ENCODE measurements around the gene ZP1. TPM values are rescaled to one million over a fixed set of nuclear protein-coding genes. Genes with fewer than 3 reads are reported as not detected.
A peak's percentile ranks its signal among the peaks of the same experiment; 100 is the strongest.

Gene ZP1
- total and polyA plus RNA-seq, 2 of the 13 experiments (the other 11 are each of a cell fraction or from before 2014, with no cell fraction given), result 0.16 TPM; not detected in 1

GRCh38 chr11:60844045-60844869 lies 23.1 kb upstream of the ZP1 start:
- peak; percentile 53 for ATAC-seq
- in situ Hi-C loops (cut with HindIII; ENCODE audit: extremely low pct_ligation_motif_present, low pct_unique_long_range_greater_than_20kb) (no loop called here), intact Hi-C loops (cut with micrococcal nuclease; ENCODE audit: unreplicated experiment) (loop anchor here (2.0 kb wide), 1 partner anchor 37 kb away; no protein-coding TSS in a partner anchor)
- WGBS (ENCODE audit: low lambda C conversion rate), result 34% methylated on average over 10 of the region's 10 CpGs
- Histone ChIP-seq H3K27me3 (ENCODE audit: control insufficient read depth in 1 of 2, insufficient read depth in 2 of 2, low read length in 2 of 2) (no peaks in the 10 kb centered on the region; a peak in 1 of 5 replicates), H3K36me3 (replicated peaks in 1 of 2; ENCODE audit: control insufficient read depth in 1 of 2, insufficient read depth in 2 of 2, low read length in 2 of 2) (peaks cover 12 to 26% of the 10 kb centered on the region in 2 experiments), H3K9me3 (ENCODE audit: low read length) (no peaks in the 10 kb centered on the region), H2AFZ (ENCODE audit: low read length) (no peak overlapping the region), H3K9ac (ENCODE audit: insufficient read depth, low read depth, low read length) (peak overlapping the region; percentile 86), H3K4me1 (ENCODE audit: insufficient read depth, low read length) (peaks cover 41% of the 10 kb centered on the region), H3K27ac (ENCODE audit: extremely low read length, insufficient read depth, low read length) (peak overlapping the region; percentile 68), H4K20me1 (ENCODE audit: insufficient read depth, low read length) (peaks cover 13% of the 10 kb centered on the region; the same call in 1 of the 2 replicates), H3K79me2 (ENCODE audit: insufficient read depth, low read length) (peaks cover 50% of the 10 kb centered on the region), H3K4me3 (replicated peaks in 1 of 3; ENCODE audit: insufficient read depth in 1 of 3, low read depth in 2 of 3, low read length in 3 of 3) (peak overlapping the region; percentile 80 to 97 (median 88)), H3K4me2 (ENCODE audit: low read depth, low read length) (peak overlapping the region; percentile 86)
- ChIA-PET POLR2A (interaction anchor here (0.8 to 3.0 kb wide), 3 partner anchors 9 to 43 kb away, joined by 3 to 26 read pairs (median 4); partner anchors contain the start of gene PTGDR2), CTCF (ENCODE audit: low intra/inter-chr PET ratio, low total read pairs) (no interaction called here)
- BruUV-seq (replicated peaks), result no TSS peak
- no peak for DNase-seq (ENCODE audit: low spot score)
- FAIRE-seq, result no peak
- TF ChIP-seq ZNF232 (CRISPR knock-in tag; IDR thresholded peaks at IDR 0.05; ENCODE audit: borderline replicate concordance), result no peak
- no peak for TF ChIP-seq MYPOP (CRISPR knock-in tag; IDR thresholded peaks at IDR 0.05)
- TF ChIP-seq ZHX2 (IDR thresholded peaks at IDR 0.05; ENCODE audit: low read depth), result peak; percentile 33; the same call in 1 of the 2 replicates
- no peak for TF ChIP-seq ZHX2 (CRISPR knock-in tag; IDR thresholded peaks at IDR 0.05; ENCODE audit: borderline replicate concordance)
- no peak for TF ChIP-seq PAF1 (CRISPR knock-in tag; IDR thresholded peaks at IDR 0.05)
- no peak for TF ChIP-seq NAIF1 (CRISPR knock-in tag; IDR thresholded peaks at IDR 0.05; ENCODE audit: borderline replicate concordance)
- no peak for TF ChIP-seq SOX13 (IDR thresholded peaks at IDR 0.05)
- no peak for TF ChIP-seq SOX13 (CRISPR knock-in tag; conservative IDR thresholded peaks at IDR 0.05 in 1 of 2, IDR thresholded peaks at IDR 0.05 in 1 of 2)
- TF ChIP-seq DNMT3B (CRISPR knock-in tag; conservative IDR thresholded peaks at IDR 0.05), result no peak
- no peak for TF ChIP-seq ZSCAN21 (CRISPR knock-in tag; IDR thresholded peaks at IDR 0.05; ENCODE audit: borderline replicate concordance)
- peak; percentile 52; the same call in 1 of the 2 replicates for TF ChIP-seq CHD4 (IDR thresholded peaks at IDR 0.05; ENCODE audit: borderline replicate concordance, low read length)
- no peak for TF ChIP-seq ZFP90 (CRISPR knock-in tag; IDR thresholded peaks at IDR 0.05; ENCODE audit: borderline replicate concordance)
- TF ChIP-seq ZNF772 (CRISPR knock-in tag; IDR thresholded peaks at IDR 0.05), result 0 out of 2 replicates have a peak, but pooled peaks have one; percentile 20
